ENCODE results near the gene OMP.

DNA sequence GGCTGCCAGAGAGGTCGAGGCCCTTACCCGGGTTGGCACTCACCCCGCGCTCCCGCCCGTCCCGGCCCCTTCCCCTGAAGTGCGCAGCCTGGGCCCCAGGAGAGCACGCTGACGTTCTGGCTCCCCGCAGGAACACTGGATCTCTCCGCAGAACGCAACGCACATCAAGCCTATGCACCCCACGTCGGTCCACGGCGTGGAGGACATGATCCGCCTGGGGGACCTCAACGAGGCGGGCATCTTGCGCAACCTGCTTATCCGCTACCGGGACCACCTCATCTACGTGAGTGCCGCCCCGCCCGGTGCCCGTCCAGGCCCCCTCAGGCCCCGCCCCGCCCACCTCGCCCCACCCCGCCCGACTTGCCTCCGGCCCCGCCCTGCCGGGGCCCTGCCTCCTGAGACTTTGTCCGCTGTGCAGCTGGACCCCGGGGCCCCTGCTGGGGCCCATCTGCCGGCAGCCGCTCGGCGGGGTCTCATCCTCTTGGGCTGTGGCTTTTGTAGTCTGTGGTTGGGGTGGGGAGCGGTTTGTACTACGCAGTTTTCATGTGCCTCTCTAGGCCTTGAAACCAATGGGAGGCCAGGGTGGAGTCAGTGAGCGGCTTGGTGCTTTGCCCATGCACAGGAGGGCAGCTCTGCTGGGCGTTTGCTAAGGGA lies 45.2 kb downstream of the OMP start:
- TF ChIP-seq POLR2AphosphoS5 (IDR thresholded peaks at IDR 0.05; ENCODE audit: low read depth, low read length) = no peak
- TF ChIP-seq POLR2A (IDR thresholded peaks at IDR 0.05; ENCODE audit: low read depth, low read length) = no peak
- TF ChIP-seq TAF1 (IDR thresholded peaks at IDR 0.05; ENCODE audit: borderline replicate concordance, low read depth, low read length) = no peak

Measured in GM12892 (cell line).